GM12864 (cell line): ENCODE data around the gene ZNF132.
"Not testable (repeated sequence)": the region's sequence is repeated elsewhere in the genome, so short reads cannot be mapped to it uniquely, and the experiment has no call there.

ENCODE experiments used
- DNase-seq: peaks from one replicate; pipeline ENCODE4 v3.0.0-alpha.2; 2011; ENCODE audit warnings: low read depth
- H3K4me3 ChIP-seq: 2 replicates; pipeline ENCODE4 v1.5.1; 2011; ENCODE audit warnings: mild to moderate bottlenecking, low read depth, low read length, control low read depth
- CTCF ChIP-seq: IDR thresholded peaks from 2 replicates; pipeline ENCODE4 v1.5.1; 2011; ENCODE audit warnings: low read depth, mild to moderate bottlenecking, moderate library complexity, low read length, control low read depth, inconsistent platforms; ENCODE audit errors: missing control alignments

Gene ZNF132

GRCh38 chr19:58453743-58454142 is 13.8 kb upstream of the ZNF132 start:
- H3K4me3 ChIP-seq = no peak overlapping the region
- DNase-seq = no peak
- TF ChIP-seq CTCF = no peak

DNA sequence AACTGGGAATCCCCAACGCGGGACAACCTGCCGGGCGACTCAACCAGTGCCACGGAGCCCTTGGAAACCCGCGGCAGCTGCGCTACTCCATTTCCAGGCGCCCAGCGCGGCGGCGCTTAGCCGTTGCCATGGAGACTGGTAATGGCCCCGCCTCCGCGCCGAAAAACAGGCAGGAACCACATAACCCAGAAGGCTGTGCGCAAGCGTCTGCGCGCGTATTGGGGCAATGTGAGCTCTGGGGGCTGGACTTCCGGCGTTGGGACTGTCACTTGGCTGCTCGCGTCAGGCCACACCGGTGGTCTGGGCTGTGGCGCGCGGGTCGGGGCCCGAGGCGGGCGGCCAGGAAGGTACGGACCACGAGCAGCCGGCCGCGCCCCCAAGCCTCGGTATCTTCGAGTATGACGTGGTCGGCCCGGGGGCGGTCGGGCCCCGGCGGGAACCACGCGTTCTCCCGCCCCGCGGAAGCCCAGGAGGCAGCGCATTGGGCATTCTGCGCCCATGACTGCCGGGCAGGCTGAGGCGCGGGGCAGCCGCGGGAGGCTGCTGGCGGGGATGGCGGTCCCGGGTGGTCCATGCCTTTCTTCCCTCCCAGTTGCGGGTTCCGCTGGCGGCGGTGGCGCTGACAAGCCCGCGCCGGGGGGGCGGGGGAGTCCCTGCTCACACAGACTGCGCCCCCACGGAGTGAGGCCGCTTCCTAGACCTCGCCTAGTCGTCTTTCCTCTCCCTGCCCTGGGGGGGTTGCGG is 11.6 kb upstream of the ZNF132 start, which contains the start of gene ZNF324B:
ZNF324B (plus strand) TSS at position 265 of the 744 bp plus-strand sequence. CDS start 2,080 bp downstream, outside the sequence.
- TF ChIP-seq CTCF = no peak
- DNase-seq = peak; percentile 91
- H3K4me3 ChIP-seq = peak within 1 kb of the TSS; percentile 71

- DNase-seq = no peak
- TF ChIP-seq CTCF = no peak
- peak overlapping the region; percentile 71 for H3K4me3 ChIP-seq
Measured at GRCh38 chr19:58450856-58451357, 11.0 kb upstream of the ZNF132 start.

GRCh38 chr19:58449980-58450379 is 10.0 kb upstream of the ZNF132 start:
- DNase-seq, H3K4me3 ChIP-seq: not testable (repeated sequence)

- not testable (repeated sequence) for DNase-seq, H3K4me3 ChIP-seq
Measured at GRCh38 chr19:58448860-58449259, 8.9 kb upstream of the ZNF132 start.

DNA sequence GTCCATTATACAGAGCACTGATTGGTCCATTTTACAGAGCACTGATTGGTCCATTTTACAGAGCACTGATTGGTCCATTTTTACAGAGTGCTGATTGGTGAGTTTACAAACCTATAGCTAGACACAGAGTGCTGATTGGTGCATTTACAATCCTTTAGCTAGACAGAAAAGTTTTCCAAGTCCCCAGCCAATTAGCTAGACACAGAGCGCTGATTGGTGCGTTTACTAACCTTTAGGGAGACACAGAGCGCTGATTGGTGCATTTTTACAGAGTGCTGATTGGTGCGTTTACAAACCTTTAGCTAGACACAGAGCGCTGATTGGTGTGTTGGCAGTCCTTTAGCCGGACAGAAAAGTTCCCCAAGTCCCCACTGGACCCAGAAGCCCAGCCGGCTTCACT is 3.0 kb upstream of the ZNF132 start:
- not testable (repeated sequence) for H3K4me3 ChIP-seq, DNase-seq

DNA sequence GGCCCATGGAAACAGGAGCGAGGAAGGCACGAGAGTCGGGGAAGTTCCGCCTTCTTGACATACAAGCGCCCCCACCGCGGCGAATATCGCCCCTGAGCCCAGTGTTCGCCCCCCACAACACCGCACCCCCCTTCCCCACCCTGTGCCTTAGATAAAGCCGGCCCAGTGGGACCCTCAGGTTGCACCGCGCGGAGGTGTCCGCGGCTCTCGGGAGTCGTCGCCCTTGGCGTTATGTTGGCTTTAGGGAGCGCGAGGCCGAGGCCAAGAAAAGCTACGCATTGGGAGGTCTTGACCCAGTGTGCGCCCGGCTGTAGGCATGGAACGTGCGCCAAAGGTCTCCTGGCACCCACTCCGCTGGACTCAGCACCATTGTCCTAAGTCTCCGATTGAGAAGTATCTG is 603 bp upstream of the ZNF132 start:
- DNase-seq = no peak
- H3K4me3 ChIP-seq = peak overlapping the region; percentile 75
- no peak for TF ChIP-seq CTCF

DNA sequence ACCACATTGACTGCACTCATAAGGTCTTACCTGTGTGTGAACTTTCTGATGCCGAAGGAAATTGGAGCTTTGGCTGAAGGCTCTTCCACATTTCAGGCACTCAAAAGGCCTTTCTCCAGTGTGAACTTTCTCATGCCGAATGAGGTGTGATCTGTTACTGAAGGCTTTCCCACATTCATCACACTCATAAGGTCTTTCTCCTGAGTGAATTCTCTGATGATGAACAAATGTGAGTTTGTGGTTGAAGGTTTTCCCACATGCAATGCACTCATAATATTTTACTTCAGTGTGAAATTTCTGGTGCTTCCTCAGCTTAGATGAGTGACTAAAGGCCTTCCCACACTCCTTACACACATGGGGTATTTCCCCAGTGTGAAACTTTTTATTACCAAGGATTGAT is 5.7 kb downstream of the ZNF132 start:
- DNase-seq = no peak
- no peak for TF ChIP-seq CTCF
- H3K4me3 ChIP-seq = no peak overlapping the region
